Osteoblast (primary cell): ENCODE measurements around the gene ADARB2. TPM values are rescaled to one million over a fixed set of nuclear protein-coding genes. Genes with fewer than 3 reads are reported as not detected.

Source experiments
- DNase-seq: peaks from one replicate; pipeline ENCODE4 v3.0.0; 2011; ENCODE audit warnings: low spot score, mixed read lengths; ENCODE audit not compliant: insufficient read length; ENCODE audit errors: missing footprints
- H2AFZ ChIP-seq: 2 replicates; pipeline ENCODE4 v1.6.0; 2011; ENCODE audit warnings: mild to moderate bottlenecking, low read length
- H3K27ac ChIP-seq: 2 replicates; pipeline ENCODE4 v1.5.1; 2011; ENCODE audit warnings: mild to moderate bottlenecking, low read depth, low read length, moderate library complexity
- H3K27me3 ChIP-seq: 2 replicates; pipeline ENCODE4 v1.6.0; 2012; ENCODE audit warnings: mild to moderate bottlenecking, control low read depth, inconsistent platforms, low read length, moderate library complexity; ENCODE audit not compliant: insufficient read depth
- H3K36me3 ChIP-seq: 2 replicates; pipeline ENCODE4 v1.5.1; 2011; ENCODE audit warnings: mild to moderate bottlenecking, low read length, control low read depth, moderate library complexity; ENCODE audit not compliant: insufficient read depth
- H3K4me1 ChIP-seq: 2 replicates; pipeline ENCODE4 v1.5.1; 2011; ENCODE audit warnings: mild to moderate bottlenecking, low read length, control low read depth, moderate library complexity; ENCODE audit not compliant: insufficient read depth
- H3K4me2 ChIP-seq: 2 replicates; pipeline ENCODE4 v1.6.0; 2011; ENCODE audit warnings: mild to moderate bottlenecking, low read length; ENCODE audit not compliant: insufficient read depth
- H3K4me3 ChIP-seq: fragments of 200-600 bp; sonication (generic); 3 replicates; pipeline ENCODE4 v1.5.1; 2012; ENCODE audit warnings: mild to moderate bottlenecking, low read length, inconsistent platforms; ENCODE audit not compliant: insufficient read depth
- H3K79me2 ChIP-seq: 2 replicates; pipeline ENCODE4 v1.6.0; 2012; ENCODE audit warnings: mild to moderate bottlenecking, low read length, control low read depth, inconsistent platforms; ENCODE audit not compliant: insufficient read depth
- H3K9me3 ChIP-seq: 2 replicates; pipeline ENCODE4 v1.5.1; 2011; ENCODE audit warnings: low read depth, low read length, control low read depth
- H4K20me1 ChIP-seq: 2 replicates; pipeline ENCODE4 v1.6.0; 2012; ENCODE audit warnings: mild to moderate bottlenecking, low read length, control low read depth; ENCODE audit not compliant: insufficient read depth
- CTCF ChIP-seq: IDR thresholded peaks from 2 replicates; pipeline ENCODE4 v1.5.1; 2011; ENCODE audit warnings: mild to moderate bottlenecking, low read depth, low read length, moderate library complexity; ENCODE audit errors: extremely low read depth
- total RNA-seq: library from RNA; depleted of rRNA; stranded (reverse); fragments of >200 nt; gene quantifications from 2 replicates; pipeline ENCODE4 v1.2.3, GENCODE V29; 2012

Gene ADARB2
- total RNA-seq, 1 donor = not detected

GRCh38 chr10:1653321-1653720, 84.0 kb downstream of the ADARB2 start:
- Histone ChIP-seq H3K4me2 (no peak overlapping the region), H4K20me1 (no peaks in the 10 kb centered on the region), H3K36me3 (no peaks in the 10 kb centered on the region), H3K4me1 (no peaks in the 10 kb centered on the region), H3K4me3 (no peak overlapping the region), H2AFZ (no peak overlapping the region), H3K9me3 (no peaks in the 10 kb centered on the region), H3K79me2 (no peaks in the 10 kb centered on the region), H3K27me3 (no peaks in the 10 kb centered on the region), H3K27ac (no peak overlapping the region)
- no peak for DNase-seq
- no peak for TF ChIP-seq CTCF

DNA sequence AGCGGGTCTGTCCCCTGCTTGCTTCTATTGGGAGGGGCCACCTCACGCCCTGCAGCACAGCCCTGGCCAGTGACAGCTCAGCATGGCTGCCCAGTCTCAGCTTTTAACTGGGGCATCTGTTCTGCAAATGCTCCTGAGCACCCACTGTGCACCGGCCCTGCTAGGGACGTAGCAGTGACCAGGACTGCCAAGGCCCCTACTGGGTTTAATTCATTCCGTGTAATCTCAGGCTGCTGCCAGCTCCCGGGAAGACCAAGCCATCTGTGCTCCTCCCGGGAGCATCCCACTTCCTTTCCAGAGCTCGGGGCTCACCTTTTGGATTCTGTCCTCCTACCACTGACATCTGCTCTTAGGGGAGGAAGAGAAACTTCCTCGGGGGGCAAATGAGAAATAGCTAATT, 85.2 kb downstream of the ADARB2 start:
- Histone ChIP-seq H3K27me3 (no peaks in the 10 kb centered on the region), H2AFZ (no peak overlapping the region), H3K4me2 (no peak overlapping the region), H3K4me3 (no peak overlapping the region), H4K20me1 (no peaks in the 10 kb centered on the region), H3K9me3 (no peaks in the 10 kb centered on the region), H3K79me2 (no peaks in the 10 kb centered on the region), H3K4me1 (no peaks in the 10 kb centered on the region), H3K27ac (no peak overlapping the region), H3K36me3 (no peaks in the 10 kb centered on the region)
- no peak for TF ChIP-seq CTCF
- DNase-seq = no peak

DNA sequence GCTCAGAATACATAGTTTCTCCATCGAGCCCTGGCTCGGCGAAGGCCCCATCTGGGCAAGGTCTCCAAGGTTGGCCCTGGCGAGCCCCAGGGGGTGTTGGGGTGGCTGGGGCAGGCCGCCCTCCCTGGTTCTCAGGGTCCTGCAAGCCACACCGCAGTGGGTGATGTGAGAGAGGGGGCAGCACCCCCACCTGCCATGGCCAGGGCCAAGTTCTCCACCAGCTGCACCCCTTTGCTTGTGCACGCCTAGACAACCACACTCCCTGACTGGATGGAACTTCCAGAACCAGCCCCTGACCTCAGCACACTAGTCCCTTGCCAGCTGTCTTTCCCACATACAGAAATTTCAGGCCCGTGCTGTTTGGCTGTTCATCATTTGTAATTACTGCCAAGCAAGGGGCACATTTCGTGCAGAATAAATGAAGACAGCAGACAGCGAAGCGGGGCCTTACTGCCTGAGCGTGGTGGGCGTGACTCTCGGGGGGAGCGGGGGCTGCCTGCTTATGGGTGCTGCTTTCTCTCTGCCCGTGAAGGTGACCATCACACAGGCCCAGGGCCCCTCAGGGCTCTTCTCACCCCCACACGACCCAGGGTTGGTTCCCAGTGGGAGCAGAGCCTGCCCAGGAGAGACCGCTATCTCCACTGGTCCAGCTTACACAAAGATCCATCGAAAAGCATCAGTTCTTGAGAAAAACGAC, 85.9 kb downstream of the ADARB2 start:
- H3K4me1 ChIP-seq = no peaks in the 10 kb centered on the region
- no peaks in the 10 kb centered on the region for H3K27me3 ChIP-seq
- no peak overlapping the region for H3K27ac ChIP-seq
- H2AFZ ChIP-seq = no peak overlapping the region
- no peak overlapping the region for H3K4me3 ChIP-seq
- no peaks in the 10 kb centered on the region for H4K20me1 ChIP-seq
- DNase-seq = no peak
- H3K79me2 ChIP-seq = no peaks in the 10 kb centered on the region
- no peak for TF ChIP-seq CTCF
- H3K9me3 ChIP-seq = no peaks in the 10 kb centered on the region
- no peaks in the 10 kb centered on the region for H3K36me3 ChIP-seq
- H3K4me2 ChIP-seq = no peak overlapping the region

DNA sequence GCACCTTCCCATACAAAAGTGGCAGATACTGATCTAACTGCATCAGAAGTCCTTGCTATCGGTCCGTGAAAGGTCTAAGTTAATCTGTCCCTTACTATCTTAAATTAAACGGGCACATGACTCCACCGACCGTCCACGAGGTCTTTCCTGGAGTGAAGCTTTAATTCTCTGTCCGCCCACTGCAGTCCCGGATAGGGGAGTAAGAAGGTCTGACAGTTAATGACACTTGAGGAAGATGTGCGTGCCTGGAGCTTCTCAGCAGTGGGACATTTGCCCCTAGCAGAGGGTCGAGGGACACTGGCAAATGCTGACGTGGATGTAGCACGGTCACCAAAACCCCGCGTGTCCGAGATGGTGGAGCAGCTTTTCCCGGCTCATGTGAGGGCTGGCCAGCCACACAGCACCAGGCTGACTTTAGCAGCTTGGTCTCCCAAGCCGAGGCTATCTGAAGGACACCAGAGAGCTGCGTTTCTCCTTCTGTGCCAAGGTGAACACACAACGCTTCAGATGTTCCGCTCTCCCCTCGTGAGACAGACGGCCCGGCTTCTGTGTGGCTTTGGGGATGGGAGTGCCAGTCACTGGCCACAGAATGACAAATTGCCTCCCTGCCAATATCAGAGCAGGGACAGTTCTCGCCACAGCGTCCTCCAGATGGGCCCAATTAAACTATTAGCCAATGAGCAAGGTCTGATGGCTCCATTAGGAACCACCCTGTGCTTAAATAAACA, 86.6 kb downstream of the ADARB2 start:
- H3K9me3 ChIP-seq = no peaks in the 10 kb centered on the region
- H3K4me2 ChIP-seq = no peak overlapping the region
- H2AFZ ChIP-seq = no peak overlapping the region
- no peak for TF ChIP-seq CTCF
- H4K20me1 ChIP-seq = no peaks in the 10 kb centered on the region
- H3K79me2 ChIP-seq = no peaks in the 10 kb centered on the region
- H3K4me1 ChIP-seq = no peaks in the 10 kb centered on the region
- no peak for DNase-seq
- no peak overlapping the region for H3K27ac ChIP-seq
- H3K36me3 ChIP-seq = no peaks in the 10 kb centered on the region
- H3K4me3 ChIP-seq = no peak overlapping the region
- no peaks in the 10 kb centered on the region for H3K27me3 ChIP-seq
